ENCODE results near the gene SLC9A1. TPM values are rescaled to one million over a fixed set of nuclear protein-coding genes. Genes with fewer than 3 reads are reported as not detected.

Gene SLC9A1
- total and polyA plus RNA-seq, 4 donors, result 5.9 to 24.5 (median 15.4) TPM

DNA sequence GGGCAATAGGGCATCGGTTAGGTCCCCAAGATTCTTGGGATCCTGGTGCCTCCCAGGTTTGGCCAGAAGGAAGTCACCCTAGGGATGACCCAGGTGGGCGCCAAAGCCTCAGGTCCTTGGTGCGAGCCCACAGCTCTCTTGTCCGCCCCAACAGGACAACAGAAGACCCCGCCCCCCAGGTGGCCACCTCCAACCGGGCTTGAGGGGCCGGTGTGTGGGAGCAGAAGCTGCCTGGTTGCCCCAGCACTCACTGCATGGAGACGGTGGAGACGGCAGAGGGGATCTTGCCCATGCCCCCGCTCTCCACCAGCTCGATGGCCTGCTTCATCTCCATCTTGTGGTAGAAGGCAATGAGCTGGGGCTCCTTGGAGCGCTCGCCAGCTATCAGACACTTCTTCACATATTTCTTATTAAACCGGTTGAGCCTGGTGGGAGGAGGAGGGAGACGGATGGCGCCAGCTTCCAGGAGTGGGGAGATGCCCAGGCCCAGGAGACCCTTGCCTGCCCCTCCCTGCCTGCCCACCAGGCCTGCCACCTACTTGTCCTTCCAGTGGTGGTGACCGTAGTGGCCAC lies 52.7 kb downstream of the SLC9A1 start:
- 91% methylated on average over 10 of the region's 17 CpGs for WGBS (ENCODE audit: insufficient coverage)
- Histone ChIP-seq H3K36me3 (ENCODE audit: control insufficient read depth, insufficient read depth, low read length) (peaks cover 47% of the 10 kb centered on the region), H3K9me3 (ENCODE audit: control insufficient read depth, insufficient read depth, low read length) (no peaks in the 10 kb centered on the region), H3K4me1 (ENCODE audit: control insufficient read depth, insufficient read depth, low read length) (peaks cover 37% of the 10 kb centered on the region), H3K27ac (ENCODE audit: low read depth, low read length) (no peak overlapping the region), H3K4me3 (ENCODE audit: low read depth, low read length) (no peak overlapping the region), H3K27me3 (ENCODE audit: control insufficient read depth, insufficient read depth, low read length) (no peaks in the 10 kb centered on the region)
- no peak for DNase-seq (ENCODE audit: low read depth in 4 of 6, low spot score in 6 of 6)

DNA sequence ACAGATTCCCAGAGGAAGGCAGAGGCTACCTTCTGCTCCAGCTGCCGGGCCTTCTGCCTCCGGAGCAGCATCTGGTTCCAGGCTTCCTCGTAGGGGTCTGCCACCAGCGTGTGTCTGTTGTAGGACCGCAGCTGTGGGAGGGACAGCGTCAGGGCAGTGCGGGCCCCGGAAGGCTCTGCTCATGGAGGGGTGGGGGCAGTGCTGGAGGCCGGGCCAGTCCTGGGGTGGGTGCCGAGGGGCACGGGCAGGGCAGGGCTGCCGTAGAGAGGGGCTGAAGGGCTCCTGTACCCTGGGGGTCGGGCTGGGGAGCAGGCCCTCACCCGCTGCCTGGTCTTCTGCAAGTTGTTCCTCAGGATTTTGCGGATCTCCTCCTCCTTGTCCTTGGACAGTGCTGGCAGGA lies 53.2 kb downstream of the SLC9A1 start:
- no peak for DNase-seq (ENCODE audit: low read depth in 4 of 6, low spot score in 6 of 6)
- H3K36me3 ChIP-seq (ENCODE audit: control insufficient read depth, insufficient read depth, low read length), result peaks cover 44% of the 10 kb centered on the region
- peaks cover 37% of the 10 kb centered on the region for H3K4me1 ChIP-seq (ENCODE audit: control insufficient read depth, insufficient read depth, low read length)
- no peak overlapping the region for H3K27ac ChIP-seq (ENCODE audit: low read depth, low read length)
- H3K9me3 ChIP-seq (ENCODE audit: control insufficient read depth, insufficient read depth, low read length), result no peaks in the 10 kb centered on the region
- no peak overlapping the region for H3K4me3 ChIP-seq (ENCODE audit: low read depth, low read length)
- no peaks in the 10 kb centered on the region for H3K27me3 ChIP-seq (ENCODE audit: control insufficient read depth, insufficient read depth, low read length)
- 89% methylated on average over 15 of the region's 15 CpGs for WGBS (ENCODE audit: insufficient coverage)

DNA sequence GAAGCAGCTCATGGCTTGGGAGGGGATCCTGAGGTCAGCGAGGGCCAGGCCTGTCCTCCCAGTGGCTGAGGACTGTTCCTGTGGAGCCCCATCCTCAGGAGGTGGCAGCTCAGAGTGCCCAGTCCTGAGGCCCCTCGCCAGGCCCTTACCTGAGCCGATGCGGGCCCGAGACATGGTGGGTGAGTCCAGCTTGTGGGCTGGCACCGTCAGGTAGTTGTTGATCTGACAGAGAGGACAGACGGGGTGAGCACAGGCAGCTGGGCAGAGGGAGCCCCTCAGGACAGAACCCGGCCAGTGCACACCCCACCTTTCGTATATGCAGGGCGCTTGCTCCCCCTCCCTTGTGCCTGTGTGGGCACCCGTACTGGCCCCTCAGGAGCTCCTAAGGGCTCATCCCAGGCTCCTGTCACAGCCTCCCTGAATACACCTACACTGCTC lies 53.9 kb downstream of the SLC9A1 start:
- H3K27me3 ChIP-seq (ENCODE audit: control insufficient read depth, insufficient read depth, low read length), result no peaks in the 10 kb centered on the region
- H3K4me3 ChIP-seq (ENCODE audit: low read depth, low read length), result no peak overlapping the region
- H3K27ac ChIP-seq (ENCODE audit: low read depth, low read length), result no peak overlapping the region
- peaks cover 41% of the 10 kb centered on the region for H3K36me3 ChIP-seq (ENCODE audit: control insufficient read depth, insufficient read depth, low read length)
- 95% methylated on average over 11 of the region's 11 CpGs for WGBS (ENCODE audit: insufficient coverage)
- no peaks in the 10 kb centered on the region for H3K9me3 ChIP-seq (ENCODE audit: control insufficient read depth, insufficient read depth, low read length)
- no peak for DNase-seq (ENCODE audit: low read depth in 4 of 6, low spot score in 6 of 6)
- H3K4me1 ChIP-seq (ENCODE audit: control insufficient read depth, insufficient read depth, low read length), result peaks cover 37% of the 10 kb centered on the region

DNA sequence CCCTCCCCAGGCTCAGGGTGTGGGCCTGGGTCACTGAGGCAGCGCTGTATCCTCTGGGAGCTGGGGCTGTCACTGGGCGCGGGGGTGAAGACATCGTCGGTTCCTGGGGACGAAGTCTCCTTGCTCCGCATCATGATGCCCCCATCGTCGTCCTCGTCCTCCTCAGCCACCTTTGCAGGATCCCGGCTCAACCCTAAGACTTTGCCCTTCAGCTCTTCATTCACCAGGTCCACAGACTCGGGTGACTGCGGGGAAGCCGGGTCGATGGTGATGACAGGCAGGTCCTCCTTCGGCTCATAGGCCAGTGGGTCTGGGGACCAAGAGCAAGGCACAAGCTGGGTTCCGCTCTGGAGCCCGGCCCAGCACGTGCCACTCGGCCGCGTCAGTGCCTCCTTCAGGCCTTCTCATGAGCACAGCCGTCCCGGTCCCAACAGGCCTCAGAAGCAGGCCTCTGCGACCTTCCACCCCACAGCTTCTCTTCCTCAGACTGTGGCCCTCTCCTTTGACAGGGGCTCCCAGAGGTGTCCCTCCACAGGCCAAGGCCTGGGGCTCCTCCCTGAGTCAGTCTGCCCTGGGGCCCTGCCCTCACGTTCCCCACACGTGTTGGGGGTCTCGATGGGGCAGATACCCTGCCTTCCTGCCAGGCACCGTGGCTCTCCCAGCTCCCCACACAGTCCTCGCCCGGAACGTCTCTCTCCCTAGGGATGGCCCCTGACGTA lies 54.4 kb downstream of the SLC9A1 start:
- Histone ChIP-seq H3K27me3 (ENCODE audit: control insufficient read depth, insufficient read depth, low read length) (no peaks in the 10 kb centered on the region), H3K36me3 (ENCODE audit: control insufficient read depth, insufficient read depth, low read length) (peaks cover 36% of the 10 kb centered on the region), H3K9me3 (ENCODE audit: control insufficient read depth, insufficient read depth, low read length) (no peaks in the 10 kb centered on the region), H3K4me1 (ENCODE audit: control insufficient read depth, insufficient read depth, low read length) (peaks cover 37% of the 10 kb centered on the region), H3K27ac (ENCODE audit: low read depth, low read length) (no peak overlapping the region), H3K4me3 (ENCODE audit: low read depth, low read length) (no peak overlapping the region)
- DNase-seq (ENCODE audit: low read depth in 4 of 6, low spot score in 6 of 6), result no peak
- WGBS (ENCODE audit: insufficient coverage), result 86% methylated on average over 32 of the region's 33 CpGs

DNA sequence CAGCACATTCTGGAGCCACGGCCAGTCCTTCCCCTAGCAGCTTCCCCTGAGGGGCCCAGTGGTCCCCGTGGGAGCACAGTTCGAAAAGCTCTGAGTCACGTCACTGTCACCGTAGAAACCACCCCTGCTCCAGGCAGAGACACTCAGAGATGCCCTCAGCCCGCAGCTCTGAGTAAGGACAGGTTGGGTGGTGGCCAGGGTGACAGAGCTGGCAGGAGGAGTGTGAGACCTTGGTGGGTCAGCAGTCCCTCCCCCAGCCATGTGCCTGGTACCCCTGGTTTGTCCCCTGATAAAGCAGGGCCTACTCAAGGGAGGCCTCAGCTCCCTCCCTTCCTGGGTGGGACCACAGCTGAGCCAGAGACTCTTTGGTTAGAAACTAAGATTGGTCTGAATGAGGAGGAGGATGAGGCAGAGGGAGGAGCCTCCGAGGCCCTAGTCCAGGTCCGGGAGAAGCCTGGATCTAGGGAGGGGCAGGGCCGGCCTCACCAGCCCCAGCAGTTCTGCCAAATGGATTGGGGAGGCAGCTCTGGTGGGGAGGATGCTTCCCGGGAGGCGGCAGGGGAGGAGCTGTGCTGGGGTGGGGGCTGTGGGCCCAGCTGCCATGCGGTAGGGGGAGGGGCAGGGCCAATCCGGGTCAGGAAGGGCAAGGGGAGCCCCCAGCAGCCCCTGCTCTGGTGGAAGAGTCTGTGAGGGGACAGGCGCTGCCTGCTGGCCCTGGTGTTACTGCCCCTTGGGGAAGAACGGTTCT lies 55.2 kb downstream of the SLC9A1 start:
- Histone ChIP-seq H3K27me3 (ENCODE audit: control insufficient read depth, insufficient read depth, low read length) (no peaks in the 10 kb centered on the region), H3K4me1 (ENCODE audit: control insufficient read depth, insufficient read depth, low read length) (peaks cover 37% of the 10 kb centered on the region), H3K9me3 (ENCODE audit: control insufficient read depth, insufficient read depth, low read length) (no peaks in the 10 kb centered on the region), H3K36me3 (ENCODE audit: control insufficient read depth, insufficient read depth, low read length) (peaks cover 36% of the 10 kb centered on the region), H3K4me3 (ENCODE audit: low read depth, low read length) (no peak overlapping the region), H3K27ac (ENCODE audit: low read depth, low read length) (peak overlapping the region; percentile 84)
- DNase-seq (ENCODE audit: low read depth in 4 of 6, low spot score in 6 of 6), result peak in 3 of 6 donors; percentile 33 to 62 (median 38)
- WGBS (ENCODE audit: insufficient coverage), result 31% methylated on average over 15 of the region's 15 CpGs

DNA sequence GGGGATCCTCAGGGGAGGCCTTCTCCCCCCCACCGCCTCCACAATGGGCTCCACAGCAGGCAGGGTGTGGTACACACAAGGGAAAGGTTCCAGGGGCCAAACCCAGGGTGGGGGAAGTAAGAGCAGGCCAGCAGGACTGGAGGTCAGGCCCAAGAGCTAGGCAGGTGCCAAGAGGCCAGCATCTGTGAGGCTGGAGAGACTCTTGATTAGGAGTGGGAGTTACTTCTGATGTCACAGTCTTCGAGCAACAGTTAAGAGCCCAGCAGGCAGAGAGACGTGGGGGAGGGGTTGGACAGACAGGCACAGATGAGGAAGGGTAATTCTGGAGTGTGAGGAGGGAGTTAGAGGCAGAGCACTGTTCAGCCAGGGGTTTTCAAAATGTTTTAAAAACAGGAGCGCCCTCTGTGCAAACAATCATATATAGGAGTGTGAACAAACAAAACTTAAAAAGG lies 55.8 kb downstream of the SLC9A1 start:
- H3K27me3 ChIP-seq (ENCODE audit: control insufficient read depth, insufficient read depth, low read length), result no peaks in the 10 kb centered on the region
- H3K4me3 ChIP-seq (ENCODE audit: low read depth, low read length), result no peak overlapping the region
- H3K36me3 ChIP-seq (ENCODE audit: control insufficient read depth, insufficient read depth, low read length), result peaks cover 36% of the 10 kb centered on the region
- H3K4me1 ChIP-seq (ENCODE audit: control insufficient read depth, insufficient read depth, low read length), result peaks cover 37% of the 10 kb centered on the region
- peak overlapping the region; percentile 84 for H3K27ac ChIP-seq (ENCODE audit: low read depth, low read length)
- H3K9me3 ChIP-seq (ENCODE audit: control insufficient read depth, insufficient read depth, low read length), result no peaks in the 10 kb centered on the region
- WGBS (ENCODE audit: insufficient coverage), result 20% methylated on average over 3 of the region's 4 CpGs
- DNase-seq (ENCODE audit: low read depth in 4 of 6, low spot score in 6 of 6), result peak in 2 of 6 donors; percentile 67

DNA sequence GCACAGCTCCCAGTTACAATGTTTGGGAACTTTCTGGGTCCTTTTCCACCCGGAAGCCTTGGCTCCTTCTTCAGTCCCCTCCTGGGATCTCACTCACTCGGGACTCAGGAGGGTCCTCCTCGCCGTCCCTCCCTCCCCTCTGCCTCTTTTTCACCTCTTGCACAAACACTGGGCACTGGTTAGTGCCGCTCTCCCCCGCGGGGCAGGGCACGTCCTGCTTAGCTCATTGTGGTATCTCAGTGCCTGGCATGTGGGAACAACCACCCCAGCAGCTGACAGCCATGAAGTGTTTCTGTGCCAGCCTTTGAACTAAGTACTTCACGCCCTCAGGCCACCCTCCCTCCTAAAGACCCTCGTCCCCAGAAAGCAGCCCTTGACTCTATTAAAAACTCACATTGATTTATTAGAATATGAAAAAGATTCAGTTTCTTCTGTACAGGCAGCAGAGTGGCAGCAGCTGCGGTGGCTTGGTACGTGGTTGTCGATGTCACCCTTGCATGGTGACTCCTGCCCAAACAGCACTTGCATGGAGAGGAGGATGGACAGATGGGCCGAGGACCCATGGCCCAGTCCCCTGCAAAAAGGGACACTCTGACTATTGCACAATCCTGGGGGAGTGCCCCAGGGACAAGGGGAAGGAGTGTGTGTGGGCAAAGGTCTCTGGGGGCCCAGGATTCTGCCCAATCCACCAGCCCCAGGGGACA lies 56.3 kb downstream of the SLC9A1 start:
- no peaks in the 10 kb centered on the region for H3K27me3 ChIP-seq (ENCODE audit: control insufficient read depth, insufficient read depth, low read length)
- H3K9me3 ChIP-seq (ENCODE audit: control insufficient read depth, insufficient read depth, low read length), result no peaks in the 10 kb centered on the region
- DNase-seq (ENCODE audit: low read depth in 4 of 6, low spot score in 6 of 6), result no peak
- peak overlapping the region; percentile 84 for H3K27ac ChIP-seq (ENCODE audit: low read depth, low read length)
- no peak overlapping the region for H3K4me3 ChIP-seq (ENCODE audit: low read depth, low read length)
- peaks cover 36% of the 10 kb centered on the region for H3K36me3 ChIP-seq (ENCODE audit: control insufficient read depth, insufficient read depth, low read length)
- WGBS (ENCODE audit: insufficient coverage), result 46% methylated on average over 12 of the region's 14 CpGs
- peaks cover 37% of the 10 kb centered on the region for H3K4me1 ChIP-seq (ENCODE audit: control insufficient read depth, insufficient read depth, low read length)

DNA sequence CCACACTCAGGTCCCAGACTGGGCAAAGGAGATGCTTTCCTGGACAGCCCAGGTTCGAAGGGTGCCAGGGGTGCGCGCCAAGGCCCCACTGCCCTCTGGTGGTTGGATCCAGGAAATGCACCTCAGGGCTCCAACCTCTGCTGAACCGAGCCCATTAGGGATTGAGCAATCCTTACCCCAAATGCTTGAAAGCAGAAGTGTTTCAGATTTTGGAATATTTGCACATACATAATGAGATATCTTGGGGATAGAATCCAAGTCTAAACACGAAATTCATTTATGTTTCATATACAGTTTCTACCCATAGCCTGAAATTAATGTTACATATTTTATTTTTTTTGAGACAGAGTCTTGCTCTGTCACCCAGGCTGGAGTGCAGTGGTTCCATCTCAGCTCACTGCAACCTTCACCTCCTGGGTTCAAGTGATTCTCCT lies 57.4 kb downstream of the SLC9A1 start:
- 0% methylated on average over 3 of the region's 5 CpGs for WGBS (ENCODE audit: insufficient coverage)
- peaks cover 3% of the 10 kb centered on the region for H3K27me3 ChIP-seq (ENCODE audit: control insufficient read depth, insufficient read depth, low read length)
- no peak overlapping the region for H3K27ac ChIP-seq (ENCODE audit: low read depth, low read length)
- peaks cover 30% of the 10 kb centered on the region for H3K36me3 ChIP-seq (ENCODE audit: control insufficient read depth, insufficient read depth, low read length)
- peaks cover 31% of the 10 kb centered on the region for H3K4me1 ChIP-seq (ENCODE audit: control insufficient read depth, insufficient read depth, low read length)
- DNase-seq (ENCODE audit: low read depth in 4 of 6, low spot score in 6 of 6), result peak in 4 of 6 donors; percentile 44 to 89 (median 68)
- H3K9me3 ChIP-seq (ENCODE audit: control insufficient read depth, insufficient read depth, low read length), result no peaks in the 10 kb centered on the region
- H3K4me3 ChIP-seq (ENCODE audit: low read depth, low read length), result no peak overlapping the region

DNA sequence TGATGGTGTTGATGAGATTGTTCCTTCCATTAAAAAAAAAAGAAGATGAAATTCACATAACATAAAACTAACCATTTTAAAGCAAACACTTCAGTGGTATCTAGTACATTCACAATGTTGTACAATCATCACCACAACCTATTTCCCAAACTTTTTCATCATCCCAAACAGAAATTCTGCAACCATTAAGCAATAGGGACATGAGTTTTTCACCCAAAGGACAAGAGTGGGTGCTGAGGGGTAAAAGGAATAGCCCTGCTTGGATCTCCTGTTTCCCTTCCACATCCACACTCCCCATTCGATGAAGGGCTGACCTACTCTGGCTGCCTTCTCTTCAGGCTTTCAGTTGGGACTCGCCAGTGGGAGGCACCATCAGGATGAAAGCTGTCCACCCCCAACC lies 59.3 kb downstream of the SLC9A1 start:
- Histone ChIP-seq H3K27me3 (ENCODE audit: control insufficient read depth, insufficient read depth, low read length) (peaks cover 3% of the 10 kb centered on the region), H3K4me1 (ENCODE audit: control insufficient read depth, insufficient read depth, low read length) (peaks cover 27% of the 10 kb centered on the region), H3K36me3 (ENCODE audit: control insufficient read depth, insufficient read depth, low read length) (peaks cover 11% of the 10 kb centered on the region), H3K27ac (ENCODE audit: low read depth, low read length) (no peak overlapping the region), H3K9me3 (ENCODE audit: control insufficient read depth, insufficient read depth, low read length) (no peaks in the 10 kb centered on the region), H3K4me3 (ENCODE audit: low read depth, low read length) (no peak overlapping the region)
- DNase-seq (ENCODE audit: low read depth in 4 of 6, low spot score in 6 of 6), result no peak
- 93% methylated on average over 2 of the region's 2 CpGs for WGBS (ENCODE audit: insufficient coverage)

All from spinal cord (tissue), 10 donors.